H1 (cell line): ENCODE results near the gene BCL2. TPM values are rescaled to one million over a fixed set of nuclear protein-coding genes. Genes with fewer than 3 reads are reported as not detected.

Experiments
- CTCF ChIA-PET: fragments of 300-600 bp; sonication (Branson Sonifier 250); formaldehyde crosslinking; loops from one replicate; lab custom pipeline; 2021; ENCODE audit not compliant: partially characterized antibody; lab: Charles Lee
- POLR2A ChIA-PET: fragments of 300-600 bp; sonication (Branson Sonifier 250); formaldehyde crosslinking; loops from one replicate; lab custom pipeline; 2021; ENCODE audit warnings: inconsistent platforms; ENCODE audit not compliant: partially characterized antibody; lab: Charles Lee
- DNase-seq, 2 experiments: peaks; one replicate each; pipeline versions ENCODE4 v3.0.0 to v3.0.0-alpha.2; 2010 to 2022; ENCODE audit warnings: low spot score in 2 of 2, low read depth in 1 of 2, mixed read lengths in 1 of 2
- FAIRE-seq: peaks from 2 replicates; lab custom pipeline; 2011; peaks lifted over from hg19 to GRCh38; lab: Jason Lieb, UNC
- H2AFZ ChIP-seq: 2 replicates; pipeline ENCODE4 v1.8.1; 2012; ENCODE audit warnings: low read length, inconsistent platforms
- H2AK5ac ChIP-seq: 2 replicates; pipeline ENCODE4 v1.6.1; 2013; ENCODE audit warnings: low read depth, low read length
- H2BK120ac ChIP-seq: replicated peaks from 2 replicates; pipeline ENCODE3; 2013; ENCODE audit warnings: low read depth, low read length, inconsistent platforms
- H2BK12ac ChIP-seq: 2 replicates; pipeline ENCODE4 v1.6.1; 2013; ENCODE audit warnings: low read depth, low read length
- H2BK15ac ChIP-seq: 2 replicates; pipeline ENCODE4 v1.6.1; 2013; ENCODE audit warnings: low read length
- H2BK20ac ChIP-seq: 2 replicates; pipeline ENCODE4 v1.6.1; 2013; ENCODE audit warnings: low read length
- H2BK5ac ChIP-seq: 2 replicates; pipeline ENCODE4 v1.6.1; 2013; ENCODE audit warnings: low read depth, low read length
- H3K14ac ChIP-seq: 2 replicates; pipeline ENCODE4 v1.6.1; 2013; ENCODE audit warnings: inconsistent platforms; ENCODE audit not compliant: insufficient read length
- H3K18ac ChIP-seq: 2 replicates; pipeline ENCODE4 v1.6.1; 2013; ENCODE audit warnings: low read length; ENCODE audit errors: extremely low read depth
- H3K23ac ChIP-seq: 2 replicates; pipeline ENCODE4 v1.6.1; 2013; ENCODE audit warnings: inconsistent platforms; ENCODE audit not compliant: insufficient read length
- H3K23me2 ChIP-seq: 2 replicates; pipeline ENCODE4 v1.6.1; 2013; ENCODE audit warnings: low read depth, low read length
- H3K27ac ChIP-seq: 2 replicates; pipeline ENCODE4 v1.6.1; 2011; ENCODE audit warnings: low read depth, low read length, inconsistent platforms
- H3K27me3 ChIP-seq, 4 experiments: replicated peaks in 1 of 4; 1 replicate in 1 of 4; 2 replicates in 3 of 4; pipeline versions ENCODE4 v1.6.1 to v1.8.1; 2011 to 2013; ENCODE audit warnings: low read length in 3 of 4, mild to moderate bottlenecking in 3 of 4, inconsistent platforms in 2 of 4, mixed read lengths in 2 of 4, moderate library complexity in 1 of 4; ENCODE audit not compliant: control insufficient read depth in 3 of 4, insufficient read depth in 3 of 4; ENCODE audit errors: extremely low read depth in 1 of 4
- H3K36me3 ChIP-seq, 4 experiments: 2 replicates each; pipeline versions ENCODE4 v1.6.1 to v1.8.1; 2011 to 2013; ENCODE audit warnings: mild to moderate bottlenecking in 4 of 4, low read length in 3 of 4, moderate library complexity in 2 of 4, control low read depth in 1 of 4, inconsistent platforms in 1 of 4; ENCODE audit not compliant: insufficient read depth in 4 of 4, control insufficient read depth in 2 of 4
- H3K4ac ChIP-seq: replicated peaks from 2 replicates; pipeline ENCODE3; 2013; ENCODE audit warnings: low read length, low read depth, mixed read lengths, inconsistent platforms; ENCODE audit not compliant: insufficient read length
- H3K4me1 ChIP-seq, 4 experiments: replicated peaks in 1 of 4; 1 replicate in 1 of 4; 2 replicates in 3 of 4; pipeline versions ENCODE4 v1.6.1 to v1.8.1; 2011 to 2013; ENCODE audit warnings: low read length in 3 of 4, inconsistent platforms in 2 of 4, mixed read lengths in 1 of 4; ENCODE audit not compliant: insufficient read depth in 4 of 4, control insufficient read depth in 3 of 4
- H3K4me2 ChIP-seq, 2 experiments: 2 replicates each; pipeline versions ENCODE4 v1.6.1 to v1.8.1; 2011 to 2013; ENCODE audit warnings: low read depth in 2 of 2, low read length in 2 of 2, control low read depth in 1 of 2, inconsistent platforms in 1 of 2, mild to moderate bottlenecking in 1 of 2; ENCODE audit not compliant: insufficient read depth in 1 of 2
- H3K4me3 ChIP-seq, 4 experiments: fragments of 200-600, 300-600 bp in 1 of 4; sonication (generic), shearing (Covaris generic), sonication (Bioruptor Twin) in 1 of 4; 2 replicates each; pipeline versions ENCODE4 v1.5.1 to v1.8.1; 2011 to 2016; ENCODE audit warnings: low read length in 4 of 4, low read depth in 3 of 4, control low read depth in 2 of 4, inconsistent platforms in 2 of 4, mild to moderate bottlenecking in 2 of 4, mixed read lengths in 1 of 4, moderate library complexity in 1 of 4; ENCODE audit not compliant: insufficient read depth in 2 of 4; ENCODE audit errors: extremely low read depth in 1 of 4
- H3K56ac ChIP-seq: replicated peaks from 2 replicates; pipeline ENCODE3; 2013; ENCODE audit warnings: low read depth, mild to moderate bottlenecking, mixed read lengths, low read length, inconsistent platforms; ENCODE audit not compliant: insufficient read length
- H3K79me1 ChIP-seq: 2 replicates; pipeline ENCODE4 v1.6.1; 2013; ENCODE audit warnings: low read depth, low read length, control low read depth
- H3K79me2 ChIP-seq, 2 experiments: 2 replicates each; pipeline versions ENCODE4 v1.6.1 to v1.8.1; 2012 to 2013; ENCODE audit warnings: low read length in 2 of 2, mild to moderate bottlenecking in 2 of 2, inconsistent platforms in 1 of 2; ENCODE audit not compliant: insufficient read depth in 2 of 2, control insufficient read depth in 1 of 2
- H3K9ac ChIP-seq, 4 experiments: replicated peaks in 1 of 4; 1 replicate in 1 of 4; 2 replicates in 3 of 4; pipeline versions ENCODE4 v1.6.1 to v1.8.1; 2011 to 2013; ENCODE audit warnings: low read depth in 3 of 4, low read length in 3 of 4, control low read depth in 2 of 4, mild to moderate bottlenecking in 2 of 4, moderate library complexity in 2 of 4, inconsistent platforms in 1 of 4; ENCODE audit errors: extremely low read depth in 1 of 4
- H3K9me3 ChIP-seq, 2 experiments: 2 replicates each; pipeline versions ENCODE4 v1.6.1 to v1.8.1; 2012 to 2013; ENCODE audit warnings: mild to moderate bottlenecking in 2 of 2, moderate library complexity in 2 of 2, control low read depth in 1 of 2, inconsistent platforms in 1 of 2, low read depth in 1 of 2, low read length in 1 of 2, mixed read lengths in 1 of 2; ENCODE audit not compliant: insufficient read depth in 2 of 2
- H4K20me1 ChIP-seq, 2 experiments: replicated peaks in 1 of 2; 2 replicates each; pipeline versions ENCODE3 to v1.8.1; 2011 to 2013; ENCODE audit warnings: inconsistent platforms in 2 of 2, low read length in 2 of 2, mild to moderate bottlenecking in 1 of 2; ENCODE audit not compliant: insufficient read depth in 2 of 2, control insufficient read depth in 1 of 2
- H4K5ac ChIP-seq: 2 replicates; pipeline ENCODE4 v1.6.1; 2013; ENCODE audit warnings: low read length, low read depth, mixed read lengths, inconsistent platforms; ENCODE audit not compliant: insufficient read length
- H4K8ac ChIP-seq: 2 replicates; pipeline ENCODE4 v1.8.0; 2013; ENCODE audit warnings: mild to moderate bottlenecking, moderate library complexity, low read length, inconsistent platforms; ENCODE audit not compliant: insufficient read depth; ENCODE audit errors: extremely low read depth
- H4K91ac ChIP-seq: replicated peaks from 2 replicates; pipeline ENCODE3; 2013; ENCODE audit warnings: low read length, mixed read lengths, inconsistent platforms; ENCODE audit not compliant: insufficient read length
- BACH1 ChIP-seq: IDR thresholded peaks from 2 replicates; pipeline ENCODE4 v1.6.1; 2012; ENCODE audit warnings: low read length, improper control_type of control experiment
- CREB1 ChIP-seq: IDR thresholded peaks from 2 replicates; pipeline ENCODE4 v1.6.1; 2012; ENCODE audit warnings: inconsistent platforms
- GABPA ChIP-seq: IDR thresholded peaks from 2 replicates; pipeline ENCODE4 v1.6.1; 2011; ENCODE audit warnings: mild to moderate bottlenecking, low read length, moderate library complexity, borderline replicate concordance; ENCODE audit not compliant: insufficient read depth
- KDM4A ChIP-seq: IDR thresholded peaks from one replicate; pipeline ENCODE4 v1.7.1; 2012; ENCODE audit warnings: low read depth, mild to moderate bottlenecking, moderate library complexity, low read length, inconsistent platforms; ENCODE audit not compliant: severe bottlenecking
- NANOG ChIP-seq: IDR thresholded peaks from 2 replicates; pipeline ENCODE4 v1.6.1; 2011; ENCODE audit warnings: low read length, low read depth, mild to moderate bottlenecking, inconsistent platforms; ENCODE audit not compliant: insufficient read depth, poor library complexity, severe bottlenecking
- POU5F1 ChIP-seq: IDR thresholded peaks from 2 replicates; pipeline ENCODE4 v1.6.1; 2011; ENCODE audit warnings: low read depth, mild to moderate bottlenecking, low read length, moderate library complexity
- RFX5 ChIP-seq: IDR thresholded peaks from 2 replicates; pipeline ENCODE4 v1.6.1; 2011; ENCODE audit warnings: low read depth, low read length, improper control_type of control experiment, borderline replicate concordance
- SAP30 ChIP-seq: fragments of 300-600 bp; sonication (generic); IDR thresholded peaks from 2 replicates; pipeline ENCODE4 v1.7.1; 2012; ENCODE audit warnings: low read length, moderate library complexity, mild to moderate bottlenecking, inconsistent platforms; ENCODE audit not compliant: insufficient read depth, insufficient replicate concordance
- SIRT6 ChIP-seq: IDR thresholded peaks from one replicate; pipeline ENCODE4 v1.7.1; 2012; ENCODE audit warnings: low read length, inconsistent platforms
- SUZ12 ChIP-seq: fragments of 200-600 bp; sonication (generic); IDR thresholded peaks from 2 replicates; pipeline ENCODE4 v1.6.1; 2012; ENCODE audit warnings: mild to moderate bottlenecking, inconsistent platforms, low read length, moderate library complexity, mixed read lengths
- TCF12 ChIP-seq: IDR thresholded peaks from 2 replicates; pipeline ENCODE4 v1.6.1; 2011; ENCODE audit warnings: low read depth, mild to moderate bottlenecking, low read length
- WGBS, 2 experiments: shearing (Covaris generic) in 1 of 2; methylation state at CpG; one replicate each; pipeline versions ENCODE4 v1.1.6 to v1.1.7; 2013 to 2015; ENCODE audit warnings: low lambda C conversion rate in 2 of 2, mixed read lengths in 2 of 2, inconsistent platforms in 1 of 2, low coverage in 1 of 2, missing lambda C conversion rate in 1 of 2; ENCODE audit not compliant: insufficient replicate concordance in 2 of 2, insufficient coverage in 1 of 2, insufficient read length in 1 of 2; ENCODE audit errors: extremely low coverage in 1 of 2, missing lambda C conversion rate in 1 of 2; 5-methylcytosine and 5-hydroxymethylcytosine counted together
- polyA plus RNA-seq, 7 experiments: library from polyadenylated mRNA; depleted of rRNA in 3 of 7; stranded (reverse) in 5 of 7; unstranded in 2 of 7; fragments of >200 nt in 5 of 7; fragments of 200-250 nt in 2 of 7; gene quantifications; 1 replicate in 5 of 7; 2 replicates in 1 of 7; 4 replicates in 1 of 7; pipeline versions ENCODE4 v1.2.1 to v1.2.3, GENCODE V29; 2011 to 2013; ENCODE audit warnings: missing spikeins in 2 of 7, mixed read lengths in 2 of 7
- total RNA-seq: library from RNA; stranded (reverse); fragmentation: NEBNext Ultra II Directional; extraction: Animal tissue kit (Norgen Biotek cat#: 25700); gene quantifications from 2 replicates; pipeline ENCODE4 v1.2.1, GENCODE V29; 2021
- TF ChIP-seq, protein P1 (sequence below): IDR thresholded peaks from 2 replicates; pipeline ENCODE4 v1.6.1; 2012; ENCODE audit warnings: inconsistent platforms

Gene BCL2
- total and polyA plus RNA-seq, 2 of the 8 experiments (the other 6 are each of a cell fraction or from before 2014, with no cell fraction given): 0.59 to 4.5 TPM

DNA sequence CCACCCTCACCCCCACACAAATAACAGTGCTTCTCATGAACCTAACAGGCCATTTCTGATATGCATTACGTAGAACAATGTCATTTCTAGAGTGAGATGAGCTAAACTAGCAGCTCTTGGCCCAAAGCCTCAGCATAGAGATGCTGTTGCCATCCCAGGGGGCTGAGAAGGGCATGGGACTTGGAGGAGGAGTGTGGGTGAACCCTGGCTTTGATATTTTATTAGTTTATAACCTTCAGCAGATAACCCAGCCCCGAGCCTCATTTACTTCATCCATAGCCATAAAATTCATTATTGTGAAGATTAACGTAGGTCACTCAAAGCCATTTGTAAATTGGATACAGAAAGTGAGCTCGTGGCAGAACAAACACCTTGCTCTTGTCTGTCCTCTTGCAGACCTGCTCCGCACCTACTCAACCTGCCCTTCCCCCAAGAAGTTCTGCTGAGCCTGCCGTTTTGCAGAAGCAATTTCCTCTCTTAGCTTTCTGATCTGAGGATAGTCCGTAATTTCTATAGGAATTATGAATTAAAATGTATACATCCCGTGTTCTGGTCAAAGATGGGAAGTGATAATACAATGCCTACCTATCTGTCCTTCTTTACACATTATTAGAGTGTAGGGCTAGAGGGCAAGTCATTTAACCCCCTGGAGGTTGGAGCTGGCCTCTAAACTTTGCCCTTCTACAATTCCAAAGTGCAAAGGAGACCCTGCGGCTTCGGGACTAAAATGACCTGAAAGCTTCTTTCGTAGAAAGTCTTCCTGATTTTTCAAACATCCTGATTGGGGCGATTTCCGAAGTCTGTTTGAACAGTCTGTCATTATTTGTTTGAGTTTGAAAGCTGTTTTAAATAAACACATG is 187.4 kb downstream of the BCL2 start:
- WGBS, 2 experiments: 83% methylated on average over 13 of the region's 13 CpGs; no CpG with 5 or more reads in 1 of the 2 experiments
- H4K20me1 ChIP-seq: no peaks in the 10 kb centered on the region
- H3K14ac ChIP-seq: no peak overlapping the region
- H3K56ac ChIP-seq: no peak overlapping the region
- H3K9me3 ChIP-seq: no peaks in the 10 kb centered on the region
- H3K4me3 ChIP-seq: no peak overlapping the region
- no peak overlapping the region for H3K4me2 ChIP-seq
- no peak overlapping the region for H2BK5ac ChIP-seq
- DNase-seq (no peak), FAIRE-seq (no peak)
- H3K4me1 ChIP-seq: peaks cover 0 to 3% (median 0%) of the 10 kb centered on the region in 4 experiments; a peak in 2 of 7 replicates
- H3K4ac ChIP-seq: no peak overlapping the region
- no peak overlapping the region for H4K5ac ChIP-seq
- H4K91ac ChIP-seq: no peak overlapping the region
- H3K23me2 ChIP-seq: no peaks in the 10 kb centered on the region; the same call in 1 of the 2 replicates
- H3K23ac ChIP-seq: no peak overlapping the region
- H3K18ac ChIP-seq: no peak overlapping the region
- no peak overlapping the region for H2BK120ac ChIP-seq
- H2BK12ac ChIP-seq: no peak overlapping the region
- CTCF ChIA-PET: interaction anchor here (0.6 to 3.0 kb wide), 43 partner anchors 10 to 548 kb away, joined by 3 to 49 read pairs (median 4); partner anchors contain the start of gene BCL2
- no peak overlapping the region for H2BK15ac ChIP-seq
- no peaks in the 10 kb centered on the region for H3K79me1 ChIP-seq
- POLR2A ChIA-PET: no interaction called here
- H3K27me3 ChIP-seq: no peaks in the 10 kb centered on the region
- H2AFZ ChIP-seq: no peak overlapping the region
- H2AK5ac ChIP-seq: no peak overlapping the region
- H3K79me2 ChIP-seq: no peaks in the 10 kb centered on the region
- H3K9ac ChIP-seq: no peak overlapping the region
- no peaks in the 10 kb centered on the region for H3K36me3 ChIP-seq
- no peak overlapping the region for H3K27ac ChIP-seq
- no peak overlapping the region for H2BK20ac ChIP-seq
- H4K8ac ChIP-seq: no peak overlapping the region
- TF ChIP-seq GABPA: no peak
- no peak for TF ChIP-seq SAP30
- TF ChIP-seq RFX5: no peak
- no peak for TF ChIP-seq NANOG
- no peak for TF ChIP-seq CREB1
- no peak for TF ChIP-seq SIRT6
- TF ChIP-seq, protein P1, sequence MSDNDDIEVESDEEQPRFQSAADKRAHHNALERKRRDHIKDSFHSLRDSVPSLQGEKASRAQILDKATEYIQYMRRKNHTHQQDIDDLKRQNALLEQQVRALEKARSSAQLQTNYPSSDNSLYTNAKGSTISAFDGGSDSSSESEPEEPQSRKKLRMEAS: no peak
- TF ChIP-seq BACH1: no peak
- no peak for TF ChIP-seq TCF12
- no peak for TF ChIP-seq SUZ12
- no peak for TF ChIP-seq POU5F1
- TF ChIP-seq KDM4A: no peak
